OCI-M2 (cell line): ENCODE measurements around the gene PLCB2.

Experiments used
- DNase-seq: peaks from one replicate; lab custom pipeline; 2025; ENCODE audit not compliant: unreplicated experiment; lab: John Stamatoyannopoulos, UW

PLCB2 gene

DNA sequence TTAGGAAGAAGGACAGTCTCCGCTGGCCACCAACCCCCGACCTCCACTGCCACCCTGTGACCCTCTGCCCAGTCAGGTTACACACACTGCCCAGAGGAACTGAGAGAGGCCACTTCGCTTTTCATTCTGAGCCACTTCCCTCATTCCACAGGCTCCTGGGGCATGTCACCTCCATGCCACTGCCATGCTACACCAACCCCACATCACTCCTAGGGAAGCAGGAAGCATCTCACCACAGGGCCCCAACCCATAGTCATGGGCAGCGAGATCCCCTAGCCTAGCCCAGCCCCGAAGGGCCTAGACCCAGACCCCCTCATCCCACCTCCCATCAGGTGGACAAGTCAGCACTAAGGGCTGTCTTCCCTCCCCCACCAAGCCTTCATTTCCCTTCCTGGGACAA is 1.4 kb downstream of the PLCB2 start:
- no peak for DNase-seq

DNA sequence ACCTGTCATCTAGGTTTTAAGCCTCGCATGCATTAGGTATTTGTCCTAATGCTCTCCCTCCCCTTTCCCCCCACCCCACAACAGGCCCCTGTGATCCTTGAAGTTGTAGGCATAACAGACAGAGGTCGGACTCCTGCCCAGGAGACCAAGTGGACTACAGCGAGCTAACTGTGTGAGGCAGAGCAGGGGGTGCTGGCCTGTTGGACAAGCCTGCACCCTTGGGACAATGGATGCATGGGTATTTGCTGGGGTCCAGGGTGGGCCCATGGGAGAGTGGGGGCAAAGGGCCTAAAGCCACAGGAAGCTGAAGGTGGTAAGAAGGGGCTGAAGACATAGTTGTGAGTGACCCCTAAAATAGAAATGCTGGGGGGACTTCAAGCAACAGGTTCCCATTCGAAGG is 2.5 kb downstream of the PLCB2 start:
- no peak for DNase-seq

DNA sequence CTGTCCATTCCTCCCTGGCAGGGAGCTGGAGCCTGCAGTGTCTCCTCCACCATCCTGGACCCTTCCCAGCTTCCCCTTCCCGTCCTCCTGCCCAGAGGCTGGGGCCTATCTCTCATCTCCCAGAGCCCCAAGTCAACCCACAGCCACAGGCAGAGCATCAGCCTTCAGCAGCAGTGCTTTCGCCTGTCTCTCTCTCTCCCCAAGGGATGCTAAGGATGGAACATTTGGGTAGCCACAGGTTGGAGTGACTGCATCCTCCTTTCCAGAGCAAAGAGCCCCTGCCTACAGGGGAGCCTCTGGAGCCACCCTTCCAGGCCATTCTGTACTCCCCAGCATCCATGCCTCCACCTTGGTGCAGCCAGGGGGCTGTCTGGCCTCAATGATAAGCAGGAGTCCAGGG is 4.2 kb downstream of the PLCB2 start:
- DNase-seq: no peak

DNA sequence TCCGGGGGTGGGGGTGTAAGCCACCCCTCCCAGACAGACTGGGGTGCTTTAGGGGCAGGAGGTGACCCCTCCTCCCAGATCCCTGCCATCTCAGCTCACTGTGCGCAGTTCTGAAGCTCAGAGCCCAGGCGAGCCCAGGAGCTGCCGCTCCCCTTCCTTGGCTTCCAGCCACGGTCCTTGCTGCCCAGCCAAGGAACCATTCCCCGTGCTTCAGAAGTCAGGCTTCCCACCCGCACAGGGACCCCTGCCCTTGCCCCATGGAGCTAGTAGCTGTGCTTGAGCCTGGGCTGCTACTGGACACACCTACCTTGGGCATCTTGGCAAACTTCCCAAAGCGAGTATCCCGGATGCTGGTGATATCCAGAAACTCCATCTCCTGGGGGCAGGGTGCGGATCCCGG is 4.8 kb downstream of the PLCB2 start:
- DNase-seq: no peak

DNA sequence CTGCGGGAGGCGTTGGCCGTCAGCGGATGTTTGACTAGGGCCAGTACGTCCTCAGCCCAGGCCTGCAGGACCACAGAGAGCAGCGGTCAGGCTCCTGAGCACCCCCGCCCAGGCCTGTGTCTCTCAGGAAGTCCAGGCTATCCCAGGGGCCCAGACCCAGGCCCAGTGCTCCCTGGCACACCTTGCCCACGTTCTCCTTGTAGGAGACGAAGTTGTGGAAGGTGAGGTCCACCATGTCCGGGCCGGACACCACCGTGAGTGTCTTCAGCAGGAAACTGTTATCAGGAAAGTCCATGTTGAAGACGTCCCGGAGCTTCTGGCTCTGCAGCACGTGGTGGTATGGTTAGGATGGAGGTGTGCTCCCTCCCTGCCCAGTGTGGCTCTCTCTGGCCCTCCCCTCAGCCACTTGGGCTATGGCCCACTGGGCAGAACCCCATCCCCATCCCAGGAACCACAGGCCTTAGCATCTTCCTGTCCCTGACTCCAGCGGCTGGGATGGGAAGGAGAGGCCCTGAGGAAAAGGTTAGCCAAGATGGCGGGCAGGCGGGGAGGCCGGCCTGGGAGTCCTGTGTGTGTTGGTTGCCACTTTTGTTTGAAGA is 5.3 kb downstream of the PLCB2 start:
- no peak for DNase-seq

DNA sequence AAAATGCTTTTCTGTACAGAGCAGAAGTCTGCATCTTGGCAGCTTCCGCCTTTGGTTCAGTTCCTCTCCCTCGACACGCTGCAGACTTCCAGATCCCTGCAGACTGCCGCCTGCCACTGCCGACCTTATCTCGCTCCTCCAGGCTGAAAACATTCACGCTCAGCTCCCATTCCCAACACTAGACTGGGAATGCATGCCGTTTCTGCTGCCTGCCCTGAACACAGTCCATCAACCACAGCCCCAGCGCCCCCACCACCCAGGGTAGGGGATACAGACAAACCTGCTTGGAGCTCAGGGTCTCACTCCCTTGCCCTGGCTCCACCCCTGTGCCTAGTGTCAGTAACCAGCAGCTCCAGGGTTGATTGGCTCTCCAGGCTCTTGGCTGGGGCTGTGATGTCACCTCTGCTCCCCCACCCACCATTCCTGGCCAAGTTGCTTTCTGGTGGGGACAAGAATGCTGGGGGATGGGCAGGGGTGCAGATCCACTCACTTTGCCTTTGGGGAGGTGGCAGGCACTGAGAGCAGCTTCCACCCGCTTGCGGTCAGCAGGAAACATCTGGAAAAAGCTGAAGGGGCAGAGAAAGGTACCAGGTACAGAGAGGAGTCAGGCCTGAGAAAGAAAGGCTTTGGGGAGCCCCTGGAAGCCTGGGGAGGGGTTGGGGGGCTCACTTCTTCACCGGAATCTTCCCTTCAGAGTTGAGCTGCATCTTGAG is 6.1 kb downstream of the PLCB2 start:
- no peak for DNase-seq

DNA sequence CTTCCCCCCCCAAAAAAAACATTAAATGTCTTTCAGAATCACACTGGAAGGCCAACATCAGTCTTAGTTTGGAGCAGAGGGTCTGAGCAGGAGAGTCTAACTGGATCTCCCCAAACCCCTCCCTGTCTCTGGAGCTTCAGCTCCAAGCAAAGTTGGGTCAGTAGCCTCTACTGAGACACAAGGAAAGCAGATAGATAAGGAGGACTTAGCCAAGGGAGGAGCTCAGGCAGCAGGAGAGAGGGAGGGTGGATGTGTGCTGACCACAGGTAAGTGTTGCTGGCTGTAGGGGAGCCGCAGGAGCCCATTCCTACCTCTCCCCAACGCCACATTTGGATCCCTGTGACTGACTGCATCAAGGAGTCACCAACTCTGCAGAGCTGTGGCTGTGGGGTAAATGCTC is 7.0 kb downstream of the PLCB2 start:
- no peak for DNase-seq

DNA sequence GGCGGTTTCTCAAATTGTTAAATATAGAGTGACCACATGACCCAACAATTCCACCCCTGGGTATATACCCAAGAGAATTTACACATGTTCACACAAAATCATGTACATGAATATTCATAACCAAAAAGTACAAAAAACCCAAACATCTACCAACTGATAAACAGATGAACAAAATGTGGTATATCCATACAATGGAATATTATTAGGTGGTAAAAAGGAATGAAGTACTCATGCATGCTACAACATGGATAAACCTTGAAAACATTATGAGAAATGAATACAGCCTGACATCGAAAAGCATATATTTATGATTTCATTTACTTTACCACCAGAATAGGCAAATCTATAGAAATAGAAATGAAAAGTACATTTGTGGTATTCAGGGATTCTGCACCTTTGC is 7.4 kb downstream of the PLCB2 start:
- no peak for DNase-seq

DNA sequence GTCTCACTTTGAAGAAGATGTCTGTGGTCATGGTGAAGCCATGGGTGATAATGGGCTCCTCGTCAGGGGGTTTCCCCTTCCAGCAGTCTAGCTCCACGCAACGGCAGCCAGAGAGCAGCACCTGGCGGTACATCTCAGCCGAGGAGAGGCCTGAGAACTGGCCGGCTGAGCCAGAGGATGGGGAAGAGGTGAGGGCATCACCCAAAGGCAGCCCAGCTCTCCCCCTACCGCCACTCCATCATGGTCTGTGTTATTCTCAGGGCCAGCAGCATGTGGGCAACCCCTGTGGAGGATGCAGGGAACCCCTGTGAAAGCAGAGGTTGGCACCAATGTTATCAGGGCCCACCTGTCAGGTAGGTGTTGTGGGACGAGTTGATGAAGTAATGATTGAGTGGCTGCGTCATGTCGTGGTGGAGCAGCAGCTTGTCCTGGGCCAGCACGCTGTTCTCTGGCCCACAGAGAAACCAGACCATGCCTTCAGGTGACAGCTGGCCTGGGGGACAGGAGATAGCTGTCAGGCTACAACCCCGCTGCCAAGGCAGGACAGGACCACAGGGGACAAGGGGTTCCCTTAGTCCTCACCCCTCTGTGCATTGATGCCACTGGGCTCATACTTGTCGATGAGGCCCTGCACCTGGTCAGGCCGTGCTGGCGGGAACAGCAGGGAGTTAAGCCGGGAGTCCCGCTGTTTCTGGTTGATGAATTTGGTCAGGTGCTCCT is 9.4 kb downstream of the PLCB2 start:
- no peak for DNase-seq

DNA sequence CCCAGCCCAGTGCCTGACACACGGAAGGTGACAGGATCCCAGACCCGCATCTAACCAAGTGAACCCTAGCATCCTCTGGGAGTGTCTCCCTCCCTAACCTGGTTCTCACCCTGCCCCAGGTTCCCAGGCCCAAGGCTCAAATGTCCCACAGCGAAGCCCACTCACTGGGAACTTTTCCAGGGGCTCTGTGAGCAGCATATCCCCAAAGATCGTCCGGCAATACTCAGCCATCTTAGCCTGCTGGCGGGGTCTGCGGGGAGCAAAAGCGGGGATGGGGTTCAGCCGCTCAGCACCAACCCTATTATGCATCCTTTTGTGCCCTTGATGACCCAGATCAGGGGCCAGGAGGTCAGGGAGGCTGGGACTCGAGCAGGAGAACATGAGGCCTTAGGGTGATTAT is 10.4 kb downstream of the PLCB2 start:
- DNase-seq: no peak

DNA sequence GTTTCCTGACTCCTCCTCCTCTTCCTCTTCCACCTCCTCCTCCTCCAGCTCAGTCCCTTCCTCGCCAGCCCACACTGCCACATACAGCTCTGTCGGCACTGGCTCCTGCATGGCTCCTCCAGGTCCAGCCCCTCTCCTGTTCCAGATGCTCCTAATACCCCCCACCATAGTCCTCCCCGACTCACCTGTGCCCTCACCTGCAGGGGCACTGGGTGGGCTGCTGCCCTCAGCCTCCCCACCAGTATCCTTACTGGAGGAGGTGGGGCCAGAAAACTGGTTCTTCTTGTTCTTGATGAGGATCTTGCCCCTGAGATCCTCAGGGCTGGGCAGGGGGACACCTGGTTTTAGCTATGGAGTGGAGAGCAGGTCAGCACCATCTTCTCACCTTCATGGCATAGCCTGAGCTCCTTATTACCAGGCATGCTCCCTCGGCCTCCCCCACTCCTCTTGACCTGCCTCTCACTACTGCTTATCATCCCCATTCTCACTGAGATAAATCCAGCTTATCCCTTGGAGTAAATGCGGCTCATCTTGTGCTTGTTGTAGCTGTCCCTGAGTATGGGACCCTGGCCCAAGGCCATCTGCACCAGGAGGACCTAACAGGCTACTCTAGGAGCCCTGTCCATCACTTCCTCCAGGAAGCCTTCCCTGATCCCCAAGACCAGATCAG is 11.0 kb downstream of the PLCB2 start:
- DNase-seq: no peak

DNA sequence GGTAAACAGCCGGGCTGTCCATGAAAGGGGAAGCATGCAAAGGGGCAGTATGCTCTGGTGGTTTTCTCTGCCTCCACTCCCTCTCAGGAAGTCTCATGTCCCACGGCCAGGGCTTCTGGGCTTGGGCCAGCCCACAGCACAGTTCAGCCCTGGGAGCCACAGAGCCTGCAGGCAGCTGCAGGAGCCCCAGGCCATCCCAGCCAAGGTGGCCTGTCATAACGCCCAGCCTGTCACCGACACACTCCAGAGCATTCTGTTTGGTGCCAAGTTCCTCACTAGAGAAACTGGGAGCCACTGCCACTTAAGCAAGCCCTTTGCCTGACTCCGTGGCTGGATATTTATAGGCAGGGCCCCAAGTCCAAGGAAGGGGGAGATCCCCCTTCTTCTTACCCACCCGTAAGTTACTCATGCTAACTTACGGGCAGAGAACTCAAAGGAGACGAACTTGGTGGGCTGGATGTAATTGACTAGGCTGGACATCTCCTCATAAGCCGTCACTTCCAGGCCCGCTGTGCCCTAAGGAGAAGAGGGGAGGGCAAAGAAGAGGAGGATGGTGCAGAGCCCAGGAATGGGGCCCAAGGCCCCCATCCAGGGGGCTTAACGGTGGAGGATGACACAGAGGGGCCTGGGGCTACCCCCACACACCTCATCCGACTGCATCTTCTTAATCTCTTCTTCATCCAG is 11.7 kb downstream of the PLCB2 start:
- DNase-seq: no peak

DNA sequence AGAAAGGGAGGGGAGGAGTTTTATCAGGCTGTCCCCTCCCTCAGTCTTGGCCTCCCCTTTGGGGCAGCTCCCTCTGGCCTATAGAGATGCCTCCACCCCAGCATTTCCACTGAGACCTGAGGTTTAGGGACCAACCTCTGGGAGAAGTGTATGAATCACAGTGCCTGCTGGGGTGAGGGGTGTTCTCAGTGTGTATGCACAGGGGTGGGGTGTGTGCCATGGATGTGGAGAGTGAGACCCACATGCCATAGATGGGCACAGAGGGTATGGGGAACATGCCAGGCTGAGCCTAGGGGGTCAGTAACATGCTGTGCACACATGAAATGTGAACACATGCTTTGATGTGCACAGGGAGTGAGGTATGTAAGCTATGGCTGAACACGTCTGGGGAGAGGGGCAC is 12.4 kb downstream of the PLCB2 start:
- DNase-seq: no peak

DNA sequence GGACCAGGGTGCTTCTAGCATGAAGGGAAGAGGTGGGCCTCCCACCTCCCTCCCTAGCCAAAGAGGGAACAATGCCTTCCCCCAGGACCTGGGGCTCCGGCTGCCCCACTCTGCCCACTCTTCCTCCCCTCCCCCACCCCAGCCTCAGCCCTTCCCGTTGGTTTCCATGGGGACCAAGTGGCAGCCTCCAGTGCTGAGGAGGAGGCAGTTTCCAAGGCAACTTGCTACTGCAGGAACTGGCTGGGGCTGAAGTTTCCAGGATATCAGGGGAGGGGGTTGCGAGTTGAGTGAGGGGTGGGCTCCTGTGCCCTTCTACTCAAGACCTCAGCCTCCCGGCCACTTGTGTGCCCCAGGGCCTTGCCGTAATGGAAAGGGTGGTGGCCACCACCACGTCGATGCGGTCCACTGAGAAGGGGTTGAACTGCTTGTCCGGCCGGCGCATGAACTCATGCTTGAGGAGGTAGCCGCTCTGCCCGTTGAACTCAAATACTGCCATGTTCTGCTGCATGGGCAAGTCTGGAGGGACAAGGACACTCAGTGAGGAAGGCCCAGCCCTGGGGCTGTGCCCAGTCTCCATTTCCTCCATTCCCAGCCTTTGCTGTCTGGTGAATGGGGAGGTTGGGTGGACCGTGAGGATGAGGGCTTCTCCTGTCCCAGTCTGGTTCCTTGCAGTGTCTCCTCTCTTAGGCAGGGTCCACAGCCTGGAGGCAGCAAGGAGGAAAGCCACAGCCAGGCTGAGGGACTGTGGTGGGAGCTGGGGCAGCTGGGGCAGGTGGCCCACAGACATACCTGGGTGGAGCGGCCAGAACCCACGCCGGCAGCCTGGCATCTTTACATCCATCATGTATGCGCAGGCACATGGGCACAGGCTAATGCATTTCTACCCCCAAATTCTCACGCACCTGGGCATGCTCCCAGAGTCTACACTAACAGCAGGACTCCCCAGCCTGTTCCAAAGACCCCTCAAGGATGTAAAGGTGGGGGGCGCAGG is 13.5 kb downstream of the PLCB2 start:
- DNase-seq: no peak

DNA sequence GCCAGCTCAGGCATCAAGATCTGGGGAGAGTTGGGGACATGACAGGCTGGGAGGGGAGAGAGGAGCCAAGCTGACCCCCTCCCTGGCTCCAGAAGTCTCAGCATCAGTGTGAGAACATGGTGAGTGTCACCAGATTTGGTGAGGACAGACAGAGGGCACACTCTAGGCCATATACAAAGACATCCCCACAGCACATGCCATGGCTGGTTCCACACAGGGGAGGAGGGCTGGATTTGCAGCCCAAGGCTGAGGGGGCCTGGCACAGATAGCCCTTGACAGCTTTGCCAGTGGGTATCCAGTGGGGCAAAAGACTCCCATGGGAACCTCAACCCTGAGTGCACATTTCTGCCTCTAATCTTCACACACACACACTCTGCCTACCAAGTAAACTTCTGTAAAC is 14.7 kb downstream of the PLCB2 start:
- DNase-seq: no peak

DNA sequence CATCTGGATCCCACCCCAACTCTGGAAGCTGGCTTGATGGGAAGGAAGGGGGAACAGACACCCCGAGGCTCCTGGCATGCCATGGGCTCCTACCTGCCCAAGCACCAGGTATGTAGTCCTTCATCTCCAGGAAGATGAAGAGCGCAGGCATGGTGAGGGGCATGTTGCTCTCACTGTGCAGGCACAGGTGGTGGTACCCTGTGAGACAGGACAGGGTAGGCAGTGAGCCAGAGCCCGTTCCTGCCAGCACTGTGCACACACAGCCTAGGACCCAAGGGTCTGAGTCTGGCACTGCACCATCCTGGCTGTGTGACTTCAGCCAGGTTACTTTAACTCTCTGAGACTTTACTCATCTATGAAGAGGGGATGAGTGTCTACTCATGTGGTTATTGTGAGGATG is 15.5 kb downstream of the PLCB2 start:
- no peak for DNase-seq

DNA sequence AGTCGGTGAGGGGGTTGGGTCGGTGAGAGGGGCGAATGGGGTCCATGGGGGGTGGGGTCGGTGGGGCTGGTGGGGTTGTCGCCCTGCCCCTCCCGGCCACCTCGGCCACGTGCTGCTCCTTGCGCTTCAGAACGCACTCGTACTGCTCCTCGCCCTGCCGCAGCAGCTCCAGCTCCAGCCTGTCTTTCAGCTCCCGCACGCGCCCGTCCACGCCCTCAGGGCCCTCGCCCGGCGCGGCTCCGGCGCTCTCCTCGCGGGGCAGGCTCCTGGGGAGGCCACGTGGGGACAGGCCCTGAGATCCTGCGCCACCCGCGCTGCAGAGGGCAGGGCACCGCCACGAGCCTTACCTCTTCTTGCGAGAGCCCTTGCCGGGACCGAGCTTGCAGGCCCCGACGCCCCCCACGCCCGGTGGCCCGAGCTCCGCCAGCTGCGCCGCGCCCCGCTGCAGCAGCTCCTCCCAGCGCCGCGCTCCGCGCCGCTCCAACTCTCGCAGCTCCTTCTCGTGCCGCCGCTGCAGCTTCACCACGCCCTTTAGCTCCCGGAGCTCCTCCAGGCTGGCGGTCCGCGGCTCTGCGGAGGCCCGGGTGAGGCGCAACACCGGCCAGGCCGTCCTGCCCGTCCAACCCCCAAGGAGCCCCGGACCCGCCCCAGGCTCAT is 16.7 kb downstream of the PLCB2 start:
- DNase-seq: no peak

DNA sequence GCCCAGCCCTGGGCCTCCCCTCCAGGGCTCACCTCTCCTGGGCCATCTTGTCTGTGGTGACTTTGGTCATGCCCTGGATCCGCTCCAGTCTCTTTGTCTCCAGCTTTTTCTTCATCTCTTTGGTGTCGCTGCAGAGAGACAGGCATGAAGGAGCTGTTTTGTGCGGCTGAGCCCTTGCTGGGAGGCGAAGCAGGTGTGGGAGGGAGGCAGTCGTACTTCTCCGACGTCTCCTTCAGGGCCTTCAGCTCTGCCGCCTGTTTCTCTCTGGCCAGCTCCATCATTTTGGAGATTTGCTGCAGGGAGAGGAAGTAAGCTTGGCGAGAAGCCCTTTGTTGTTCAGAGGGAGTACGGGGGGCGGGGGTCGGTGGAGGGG is 17.2 kb downstream of the PLCB2 start:
- DNase-seq: no peak

DNA sequence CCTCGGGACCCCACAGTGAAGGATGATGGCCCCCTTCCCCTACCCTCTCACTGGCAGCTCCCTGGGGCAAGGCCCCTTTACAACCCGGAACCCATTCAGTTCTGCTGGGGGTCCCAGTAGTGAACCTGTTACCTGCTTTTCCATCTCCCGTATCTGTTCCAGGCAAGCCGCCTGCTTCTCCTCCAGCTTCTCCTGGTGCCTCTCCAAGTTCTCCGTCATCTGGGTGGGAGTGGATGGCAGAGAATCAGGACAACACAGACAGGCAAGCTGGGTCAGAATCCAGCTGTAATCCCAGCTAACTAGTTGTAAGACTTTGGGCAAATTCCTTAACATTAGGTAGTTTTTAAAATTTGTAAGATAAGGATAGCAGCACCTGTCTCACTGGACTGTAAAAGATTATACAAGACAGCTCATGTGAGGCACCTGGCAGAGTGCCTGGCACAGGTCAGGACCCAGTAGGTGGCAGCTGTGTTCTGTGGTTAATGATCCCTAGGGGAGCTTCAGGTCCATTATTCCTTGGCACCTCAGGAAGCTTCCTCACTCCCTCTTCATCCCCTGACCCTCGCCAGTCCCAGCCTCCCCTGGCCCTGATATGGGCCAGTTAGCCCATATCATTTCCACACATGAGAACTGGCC is 18.5 kb downstream of the PLCB2 start:
- no peak for DNase-seq
